ENCODE data around the gene CASZ1.

The CASZ1 gene

GRCh38 chr1:10677491-10678391 lies 118.7 kb downstream of the CASZ1 start:
- H3K4me1 ChIP-seq (ENCODE audit: control insufficient read depth in 1 of 2, insufficient read depth in 1 of 2, low read depth in 1 of 2, low read length in 1 of 2), result no peaks in the 10 kb centered on the region
- H3K4me3 ChIP-seq (ENCODE audit: low read depth in 1 of 2, low read length in 1 of 2), result no peak overlapping the region
- no peak for TF ChIP-seq CTCF (IDR thresholded peaks at IDR 0.05)
- H3K27me3 ChIP-seq, result no peaks in the 10 kb centered on the region
- H3K9me3 ChIP-seq, result no peaks in the 10 kb centered on the region
- no peaks in the 10 kb centered on the region for H3K36me3 ChIP-seq
- no peak overlapping the region for H3K27ac ChIP-seq

DNA sequence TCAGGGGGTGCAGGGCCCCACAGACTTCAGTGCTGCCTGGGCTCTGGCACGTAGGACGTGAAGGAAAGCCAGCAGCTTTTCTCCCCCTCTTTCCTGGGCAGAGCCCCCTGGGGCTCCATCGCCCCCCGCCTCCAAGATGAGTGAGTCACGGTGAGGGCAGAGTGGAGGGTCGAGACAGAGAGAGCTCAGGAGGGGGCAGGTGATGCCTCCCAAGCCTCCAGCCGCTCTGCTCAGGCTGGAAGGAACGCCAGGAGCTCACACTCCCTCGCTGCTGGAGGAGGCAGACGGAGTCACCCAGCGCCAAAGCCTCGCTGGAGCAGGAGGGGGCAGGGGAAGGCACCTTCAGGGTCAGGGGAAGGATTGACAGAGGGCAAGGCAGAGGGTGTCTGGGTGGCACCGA lies 119.5 kb downstream of the CASZ1 start:
- H3K27ac ChIP-seq, result no peak overlapping the region
- no peak overlapping the region for H3K4me3 ChIP-seq (ENCODE audit: low read depth in 1 of 2, low read length in 1 of 2)
- no peaks in the 10 kb centered on the region for H3K36me3 ChIP-seq
- no peak for TF ChIP-seq CTCF (IDR thresholded peaks at IDR 0.05)
- peaks cover under 1% of the 10 kb centered on the region for H3K27me3 ChIP-seq
- H3K9me3 ChIP-seq, result no peaks in the 10 kb centered on the region
- H3K4me1 ChIP-seq (ENCODE audit: control insufficient read depth in 1 of 2, insufficient read depth in 1 of 2, low read depth in 1 of 2, low read length in 1 of 2), result no peaks in the 10 kb centered on the region

- H3K9me3 ChIP-seq, result no peaks in the 10 kb centered on the region
- no peak overlapping the region for H3K27ac ChIP-seq
- peaks cover 12% of the 10 kb centered on the region for H3K27me3 ChIP-seq
- no peaks in the 10 kb centered on the region for H3K4me1 ChIP-seq (ENCODE audit: control insufficient read depth in 1 of 2, insufficient read depth in 1 of 2, low read depth in 1 of 2, low read length in 1 of 2)
- H3K36me3 ChIP-seq, result no peaks in the 10 kb centered on the region
- no peak overlapping the region for H3K4me3 ChIP-seq (ENCODE audit: low read depth in 1 of 2, low read length in 1 of 2)
- TF ChIP-seq CTCF (IDR thresholded peaks at IDR 0.05), result no peak
Measured at GRCh38 chr1:10675813-10676212, 120.6 kb downstream of the CASZ1 start.

- Histone ChIP-seq H3K27me3 (peaks cover 14% of the 10 kb centered on the region), H3K4me3 (ENCODE audit: low read depth in 1 of 2, low read length in 1 of 2) (no peak overlapping the region), H3K27ac (no peak overlapping the region), H3K36me3 (no peaks in the 10 kb centered on the region), H3K4me1 (ENCODE audit: control insufficient read depth in 1 of 2, insufficient read depth in 1 of 2, low read depth in 1 of 2, low read length in 1 of 2) (peaks cover 5% of the 10 kb centered on the region in 2 experiments), H3K9me3 (no peaks in the 10 kb centered on the region)
- TF ChIP-seq CTCF (IDR thresholded peaks at IDR 0.05), result no peak
Measured at GRCh38 chr1:10674700-10675609, 121.5 kb downstream of the CASZ1 start.

DNA sequence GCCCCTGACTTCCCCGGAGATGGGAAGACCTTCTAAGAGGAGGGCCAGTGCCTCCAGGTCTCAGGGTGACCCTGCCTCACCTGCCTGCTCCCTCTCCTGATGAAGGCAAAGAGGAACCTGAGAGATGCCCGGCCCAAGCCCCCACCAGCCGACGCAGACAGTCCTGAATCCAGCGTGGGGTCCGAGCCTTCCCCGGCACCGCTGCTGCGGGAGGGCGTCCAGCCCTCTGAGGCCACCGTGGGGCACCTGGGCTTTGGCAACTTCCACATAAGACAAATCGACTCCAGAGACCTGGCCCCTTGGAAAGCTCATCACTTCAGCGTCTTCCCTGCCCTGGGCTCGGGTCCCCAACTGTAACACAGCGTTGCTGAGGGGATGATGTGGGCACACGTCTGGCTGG lies 122.2 kb downstream of the CASZ1 start:
- Histone ChIP-seq H3K27ac (no peak overlapping the region), H3K4me1 (ENCODE audit: control insufficient read depth in 1 of 2, insufficient read depth in 1 of 2, low read depth in 1 of 2, low read length in 1 of 2) (peaks cover 5% of the 10 kb centered on the region in 2 experiments), H3K9me3 (no peaks in the 10 kb centered on the region), H3K4me3 (ENCODE audit: low read depth in 1 of 2, low read length in 1 of 2) (no peak overlapping the region), H3K27me3 (peaks cover 14% of the 10 kb centered on the region), H3K36me3 (no peaks in the 10 kb centered on the region)
- TF ChIP-seq CTCF (IDR thresholded peaks at IDR 0.05), result no peak
